Osteocyte (in vitro differentiated cells): ENCODE data around the gene SOCS2. TPM values are rescaled to one million over a fixed set of nuclear protein-coding genes. Genes with fewer than 3 reads are reported as not detected.

Experiments
- DNase-seq: peaks from one replicate; pipeline ENCODE4 v3.0.0; 2021; ENCODE audit warnings: mixed read lengths; ENCODE audit not compliant: unreplicated experiment; ENCODE audit errors: extremely low spot score
- H3K27ac Mint-ChIP-seq: one replicate; pipeline ENCODE4 v1.8.0; 2021; ENCODE audit warnings: mild to moderate bottlenecking, mixed read lengths; ENCODE audit not compliant: unreplicated experiment
- H3K27me3 Mint-ChIP-seq: one replicate; pipeline ENCODE4 v1.8.0; 2021; ENCODE audit warnings: mixed read lengths; ENCODE audit not compliant: unreplicated experiment
- H3K36me3 Mint-ChIP-seq: one replicate; pipeline ENCODE4 v1.8.0; 2021; ENCODE audit warnings: mixed read lengths; ENCODE audit not compliant: unreplicated experiment
- H3K4me1 Mint-ChIP-seq: one replicate; pipeline ENCODE4 v1.8.0; 2021; ENCODE audit warnings: mixed read lengths; ENCODE audit not compliant: unreplicated experiment
- H3K4me3 Mint-ChIP-seq: one replicate; pipeline ENCODE4 v1.8.0; 2021; ENCODE audit warnings: mild to moderate bottlenecking, moderate library complexity, mixed read lengths; ENCODE audit not compliant: unreplicated experiment
- H3K9me3 Mint-ChIP-seq: one replicate; pipeline ENCODE4 v1.8.0; 2021; ENCODE audit warnings: mixed read lengths; ENCODE audit not compliant: unreplicated experiment
- CTCF ChIP-seq: fragments of 200-600 bp; sonication (generic); IDR thresholded peaks from 2 replicates; pipeline ENCODE4 v1.5.0; 2021; ENCODE audit warnings: antibody characterized with exemption, mild to moderate bottlenecking, moderate library complexity
- total RNA-seq: library from RNA; stranded (reverse); gene quantifications from 2 replicates; pipeline ENCODE4 v1.2.1, GENCODE V29; 2021

Gene SOCS2
- total RNA-seq, 1 donor from 2014 or later = 28.1 TPM

GRCh38 chr12:93602897-93603668 lies 30.6 kb downstream of the SOCS2 start:
- Mint-ChIP-seq H3K4me3 (no peak overlapping the region), H3K9me3 (no peaks in the 10 kb centered on the region), H3K36me3 (no peaks in the 10 kb centered on the region), H3K27ac (no peak overlapping the region), H3K27me3 (no peaks in the 10 kb centered on the region), H3K4me1 (no peaks in the 10 kb centered on the region)
- DNase-seq = no peak
- no peak for TF ChIP-seq CTCF

DNA sequence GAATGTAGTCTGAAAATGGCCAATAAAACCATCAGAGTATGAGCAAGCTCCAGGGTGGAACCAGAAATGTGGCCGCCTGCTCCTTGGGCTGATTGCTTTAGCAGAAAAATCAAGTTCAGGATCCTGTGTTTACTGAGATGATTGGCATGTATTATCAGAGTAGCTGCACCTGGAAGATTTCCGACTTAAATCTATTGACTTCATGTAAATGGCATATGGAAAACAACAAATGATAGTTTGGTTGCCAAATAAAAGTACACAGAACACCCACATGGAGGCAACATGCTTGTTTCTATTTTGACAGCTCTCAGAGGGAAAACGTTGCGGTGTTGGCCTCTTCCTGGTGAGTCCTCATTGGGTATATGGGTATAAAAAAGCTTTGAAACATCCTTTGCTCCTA lies 31.3 kb downstream of the SOCS2 start:
- no peak overlapping the region for H3K4me3 Mint-ChIP-seq
- TF ChIP-seq CTCF = no peak
- no peaks in the 10 kb centered on the region for H3K9me3 Mint-ChIP-seq
- no peak overlapping the region for H3K27ac Mint-ChIP-seq
- no peaks in the 10 kb centered on the region for H3K27me3 Mint-ChIP-seq
- H3K36me3 Mint-ChIP-seq = no peaks in the 10 kb centered on the region
- H3K4me1 Mint-ChIP-seq = no peaks in the 10 kb centered on the region
- DNase-seq = no peak

GRCh38 chr12:93608313-93608712 lies 35.8 kb downstream of the SOCS2 start:
- no peak overlapping the region for H3K27ac Mint-ChIP-seq
- no peaks in the 10 kb centered on the region for H3K4me1 Mint-ChIP-seq
- no peaks in the 10 kb centered on the region for H3K36me3 Mint-ChIP-seq
- TF ChIP-seq CTCF = no peak
- DNase-seq = no peak
- H3K4me3 Mint-ChIP-seq = no peak overlapping the region
- H3K27me3 Mint-ChIP-seq = no peaks in the 10 kb centered on the region
- H3K9me3 Mint-ChIP-seq = no peaks in the 10 kb centered on the region

DNA sequence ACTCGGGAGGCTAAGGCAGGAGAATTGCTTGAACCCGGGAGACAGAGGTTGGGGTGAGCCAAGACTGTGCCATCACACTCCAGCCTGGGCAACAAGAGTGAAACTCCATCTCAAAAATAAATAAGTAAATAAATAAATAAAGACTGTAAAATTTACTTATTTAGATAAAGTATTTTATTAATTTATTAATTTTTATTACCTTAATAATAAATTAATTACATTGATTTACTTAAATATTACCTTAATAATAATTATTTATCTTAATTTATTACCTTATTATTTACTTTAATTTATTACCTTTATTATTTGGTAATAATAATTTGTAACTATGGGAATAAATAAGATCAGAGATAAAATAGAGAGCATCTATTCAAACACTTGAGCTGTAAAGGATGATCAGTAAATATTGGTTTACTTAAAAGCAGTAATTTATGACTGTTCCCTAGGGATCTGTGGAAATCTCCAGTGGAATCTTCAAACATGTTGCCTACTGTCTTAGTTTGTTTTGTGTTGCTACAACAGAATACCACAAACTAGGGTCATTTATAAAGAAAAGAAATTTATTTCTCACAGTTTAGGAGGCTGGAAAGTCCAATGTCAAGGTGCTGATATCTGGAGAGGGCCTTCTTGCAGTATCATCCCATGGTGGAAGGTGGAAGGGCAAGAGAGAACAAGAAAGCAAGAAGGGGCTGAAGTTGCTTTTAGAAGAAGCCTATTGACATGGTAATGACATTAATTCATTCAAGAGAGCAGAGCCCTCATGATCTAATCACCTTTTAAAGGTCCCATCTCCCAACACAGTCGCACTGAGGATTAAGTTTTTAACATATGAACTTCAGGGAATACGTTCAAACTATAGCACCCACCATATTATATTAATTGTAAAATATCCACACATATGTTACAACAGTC lies 37.1 kb downstream of the SOCS2 start:
- no peak for TF ChIP-seq CTCF
- no peak overlapping the region for H3K4me3 Mint-ChIP-seq
- H3K27ac Mint-ChIP-seq = no peak overlapping the region
- DNase-seq = no peak
- H3K27me3 Mint-ChIP-seq = no peaks in the 10 kb centered on the region
- H3K9me3 Mint-ChIP-seq = no peaks in the 10 kb centered on the region
- H3K4me1 Mint-ChIP-seq = no peaks in the 10 kb centered on the region
- no peaks in the 10 kb centered on the region for H3K36me3 Mint-ChIP-seq

DNA sequence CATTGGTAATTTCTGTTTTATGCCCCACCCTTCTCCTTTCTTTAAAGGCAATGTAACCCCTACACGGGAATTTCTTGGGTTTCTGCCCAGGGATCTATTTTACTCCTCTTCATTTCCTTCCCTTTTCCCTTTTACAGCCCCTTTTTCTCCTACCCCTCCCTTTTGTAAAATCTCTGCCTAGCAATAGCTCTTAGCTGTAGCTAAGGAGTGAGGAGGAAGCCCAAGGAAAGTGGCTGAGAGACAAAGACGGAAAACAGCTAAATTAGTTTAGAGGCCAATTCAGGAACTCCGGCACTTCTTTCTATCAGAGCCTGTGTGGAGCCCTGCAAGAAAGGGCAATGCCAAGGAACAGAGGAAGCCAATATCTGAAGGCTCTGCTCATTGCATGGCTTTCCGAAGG lies 40.3 kb downstream of the SOCS2 start:
- DNase-seq = no peak
- Mint-ChIP-seq H3K4me1 (peaks cover 5% of the 10 kb centered on the region), H3K36me3 (no peaks in the 10 kb centered on the region), H3K27ac (no peak overlapping the region), H3K9me3 (no peaks in the 10 kb centered on the region), H3K27me3 (no peaks in the 10 kb centered on the region), H3K4me3 (no peak overlapping the region)
- no peak for TF ChIP-seq CTCF
